GM18861 (cell line): ENCODE data around the gene NEUROG1.
"Not testable (repeated sequence)": the region's sequence is repeated elsewhere in the genome, so short reads cannot be mapped to it uniquely, and the experiment has no call there.

Experiments used
- ATAC-seq: cut with Tn5 transposase; IDR thresholded peaks from one replicate; pipeline ENCODE4 v1.9.1; 2021; ENCODE audit not compliant: unreplicated experiment

Gene NEUROG1

DNA sequence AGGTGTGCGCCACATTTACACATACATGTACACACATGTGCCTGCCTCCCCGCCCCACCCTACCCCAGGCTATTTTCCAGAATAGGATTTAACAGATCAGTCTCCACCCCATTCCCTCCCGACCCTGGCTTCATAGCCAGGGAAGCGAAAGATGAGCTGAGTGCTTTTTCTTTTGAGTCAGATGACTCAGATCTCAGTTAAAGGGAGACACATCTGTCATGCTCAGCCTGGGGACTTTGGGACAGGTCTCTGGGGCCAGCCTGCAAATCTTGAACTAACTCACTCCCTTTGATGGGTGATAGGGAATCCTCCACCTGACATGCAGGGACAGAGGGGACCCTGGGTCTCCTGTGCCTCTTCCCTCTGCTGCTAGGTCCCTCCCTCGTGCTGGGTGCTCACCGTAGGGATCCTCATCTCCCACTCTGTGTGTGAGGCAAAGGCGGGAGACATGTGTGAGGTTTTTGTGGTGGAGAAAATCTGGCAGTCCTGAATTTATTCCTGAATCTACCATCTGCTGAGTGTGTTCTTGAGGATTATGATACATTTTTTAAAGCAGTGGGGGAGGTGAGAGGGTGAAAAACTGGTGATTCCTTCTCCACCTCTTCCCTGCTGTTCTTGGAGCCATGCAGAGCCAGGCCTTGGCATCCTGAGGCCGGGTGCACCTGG, 37.7 kb downstream of the NEUROG1 start:
- no peak for ATAC-seq

DNA sequence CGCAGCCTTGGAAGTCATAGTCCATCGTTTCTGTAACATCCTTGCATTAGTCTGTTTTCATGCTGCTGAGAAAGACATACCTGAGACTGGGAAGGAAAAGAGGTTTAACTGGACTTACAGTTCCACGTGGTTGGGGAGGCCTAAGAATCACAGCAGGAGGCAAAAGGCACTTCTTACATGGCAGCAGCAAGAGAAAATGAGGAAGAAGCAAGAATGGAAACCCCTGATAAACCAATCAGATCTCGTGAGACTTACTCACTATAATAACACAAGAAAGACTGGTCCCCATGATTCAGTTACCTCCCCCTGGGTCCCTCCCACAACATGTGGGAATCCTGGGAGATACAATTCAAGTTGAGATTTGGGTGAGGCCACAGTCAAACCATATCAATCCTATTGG, 40.2 kb downstream of the NEUROG1 start:
- not testable (repeated sequence) for ATAC-seq

DNA sequence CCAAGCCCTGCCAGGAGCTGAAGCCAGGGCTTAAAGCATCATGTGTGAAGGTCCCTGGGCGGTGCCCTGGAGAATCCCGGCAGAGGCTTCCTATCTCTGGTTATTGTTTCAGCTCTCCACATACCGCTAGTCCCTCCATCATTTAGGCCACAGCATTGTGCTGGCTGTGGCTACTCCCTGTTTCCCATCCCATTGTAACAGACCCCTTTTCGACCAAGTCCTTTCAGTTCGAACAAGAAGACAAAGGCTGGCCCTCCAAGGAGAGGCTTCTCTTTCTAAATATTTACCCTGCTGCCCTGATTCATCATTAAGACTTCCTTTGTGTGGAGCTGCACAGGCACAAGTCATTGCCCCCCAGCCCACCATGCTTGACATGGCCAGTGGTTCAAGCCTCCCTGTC, 41.6 kb downstream of the NEUROG1 start:
- ATAC-seq = no peak

DNA sequence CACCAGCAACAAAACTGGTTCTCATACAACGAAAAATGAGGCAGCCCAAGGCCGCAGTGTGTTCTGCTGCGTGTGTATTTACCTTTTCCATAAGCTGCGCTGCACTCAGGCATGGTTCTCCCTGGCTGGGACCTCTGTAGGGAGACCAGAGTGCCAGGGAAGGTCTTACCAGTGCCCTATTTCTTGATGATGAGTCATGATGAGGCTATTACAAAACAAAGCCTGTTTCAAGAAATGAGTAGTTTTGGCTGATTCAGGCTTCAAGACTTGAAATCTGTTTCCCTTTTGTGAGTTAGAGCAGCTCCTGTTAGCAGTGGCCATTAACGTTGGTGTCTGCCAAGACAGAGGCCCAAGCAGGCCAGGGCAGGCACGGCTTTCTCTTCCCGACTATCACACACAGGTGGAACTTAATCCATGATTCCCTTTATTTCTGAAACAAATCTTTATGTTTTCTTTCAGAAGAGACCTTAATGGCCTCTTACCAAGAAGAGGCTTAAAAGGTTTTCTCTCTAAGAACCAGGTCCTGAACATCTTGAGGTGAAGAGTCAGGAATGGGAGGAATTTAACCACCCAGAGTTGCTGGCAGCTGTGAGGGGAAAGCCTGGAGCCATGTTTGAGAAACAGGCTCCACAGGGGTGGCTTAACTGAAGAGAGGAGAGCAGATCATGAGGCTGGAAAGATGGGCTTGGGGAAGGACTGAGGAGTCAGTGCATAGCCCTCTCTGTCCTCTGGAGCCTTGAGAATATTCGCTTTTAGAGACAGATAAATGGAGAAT, 42.2 kb downstream of the NEUROG1 start:
- ATAC-seq = no peak

DNA sequence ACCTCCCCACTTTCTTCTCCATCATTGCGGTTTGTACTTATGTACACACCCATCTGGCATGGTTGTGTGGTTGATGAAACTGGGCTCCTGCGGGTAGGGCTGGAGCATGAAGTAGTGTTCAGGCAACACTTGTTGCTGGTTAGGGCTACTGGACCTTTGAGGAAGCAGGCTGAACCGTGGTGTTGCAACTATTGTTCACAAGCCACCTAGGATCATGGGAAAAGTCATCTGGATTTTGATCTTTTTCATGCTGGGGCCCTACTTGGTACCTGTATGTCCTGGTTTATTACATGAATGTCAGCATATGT, 43.5 kb downstream of the NEUROG1 start:
- no peak for ATAC-seq

DNA sequence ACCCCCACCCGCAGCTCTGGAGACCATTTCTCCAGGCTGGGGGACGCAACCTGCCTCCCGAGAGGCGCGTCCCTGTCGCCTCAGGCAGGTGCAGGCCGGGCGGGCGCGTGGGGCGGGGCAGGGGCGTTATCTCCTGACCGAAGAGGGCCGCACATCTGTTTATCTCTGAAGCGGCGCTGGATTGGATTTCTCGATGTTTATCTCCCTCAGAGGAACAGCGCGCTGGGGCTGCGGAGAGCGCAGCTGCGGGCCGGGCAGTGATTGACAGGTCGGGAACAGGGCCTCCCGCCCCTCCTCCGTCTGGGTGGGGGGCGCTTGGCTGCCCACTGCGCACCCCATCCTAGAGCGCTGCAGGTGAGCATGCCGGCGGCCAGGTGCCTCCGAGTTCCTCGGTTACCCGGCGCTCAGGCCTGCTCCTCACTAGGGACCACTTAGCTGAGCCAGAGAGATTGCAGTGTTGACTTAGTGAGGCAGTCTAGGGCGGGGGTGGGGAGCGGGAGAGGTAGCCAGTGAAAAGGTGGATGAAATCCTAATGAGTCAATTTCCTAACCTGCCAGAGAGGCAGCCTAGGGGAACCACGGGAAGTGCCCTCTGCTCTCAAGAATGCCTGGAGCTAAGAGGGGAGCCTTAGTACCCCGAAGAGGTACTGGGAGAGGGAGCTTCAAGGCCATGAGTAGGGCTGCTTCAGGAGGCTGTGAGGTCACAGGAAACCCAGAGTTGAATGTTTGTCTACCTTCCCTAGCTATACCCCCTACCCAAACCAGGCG, 44.0 kb downstream of the NEUROG1 start:
- ATAC-seq = no peak

DNA sequence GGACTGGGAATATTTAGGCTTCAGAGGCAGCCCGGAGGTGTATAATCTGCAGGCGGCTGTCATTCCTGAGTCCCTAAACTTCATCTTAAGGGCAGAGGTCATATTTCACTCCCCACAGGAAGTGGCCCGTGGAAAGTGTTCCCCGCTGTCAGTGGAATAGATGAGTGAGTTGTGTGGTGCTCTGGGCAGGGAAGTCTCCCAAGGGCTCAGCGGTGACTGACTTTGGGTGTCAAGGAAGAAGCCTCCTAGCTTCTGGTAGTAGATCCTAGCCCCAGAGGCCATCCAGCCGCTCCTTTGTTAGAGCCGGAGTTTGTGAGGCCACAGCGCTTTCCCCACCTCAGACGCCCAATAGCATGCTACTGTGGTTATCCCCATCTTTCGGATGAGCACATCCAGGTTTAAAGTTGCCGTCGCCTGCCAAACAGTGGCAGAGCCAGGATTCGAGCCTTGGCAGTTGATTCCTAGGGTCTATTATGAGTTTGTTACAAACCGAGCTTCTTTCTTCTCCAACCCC, 44.7 kb downstream of the NEUROG1 start:
- no peak for ATAC-seq

DNA sequence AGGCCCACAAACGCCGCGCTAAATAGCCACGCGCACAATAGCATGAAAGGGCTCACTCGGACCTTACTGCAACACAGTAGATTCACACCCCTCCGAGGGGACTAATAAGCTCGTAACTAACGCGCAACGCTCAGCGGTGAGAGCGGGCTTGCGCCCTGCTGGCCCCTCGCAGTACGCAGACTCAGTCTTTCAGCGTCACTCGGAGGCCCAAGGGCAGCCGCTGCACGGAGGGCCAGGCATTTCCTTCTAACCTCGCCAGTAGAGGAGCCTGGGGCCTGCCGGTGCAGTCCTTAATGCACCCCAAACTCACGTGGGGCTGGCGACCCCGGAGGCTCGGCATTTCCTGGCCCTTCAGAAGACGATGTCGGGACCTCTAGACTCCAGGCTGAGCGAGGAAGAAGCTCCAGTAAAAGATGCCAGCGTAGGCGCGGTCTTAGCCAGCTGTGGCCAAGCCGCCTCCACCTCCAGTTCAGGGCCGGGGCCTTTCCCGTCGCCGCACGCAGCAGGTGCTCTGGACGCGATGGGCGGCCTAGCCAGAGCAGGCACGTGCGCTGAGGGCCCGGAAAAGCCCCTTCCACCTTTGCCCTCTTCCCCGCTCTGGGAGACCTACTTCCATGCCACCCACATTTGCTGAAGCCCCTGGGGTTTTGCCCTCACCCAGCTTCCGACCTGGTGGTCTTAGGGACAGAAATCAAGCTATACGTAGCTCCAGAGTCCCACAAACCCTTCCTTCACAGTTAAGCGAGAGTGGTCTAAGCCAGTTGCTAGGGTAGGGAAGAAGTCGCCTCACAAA, 45.3 kb downstream of the NEUROG1 start:
- no peak for ATAC-seq

DNA sequence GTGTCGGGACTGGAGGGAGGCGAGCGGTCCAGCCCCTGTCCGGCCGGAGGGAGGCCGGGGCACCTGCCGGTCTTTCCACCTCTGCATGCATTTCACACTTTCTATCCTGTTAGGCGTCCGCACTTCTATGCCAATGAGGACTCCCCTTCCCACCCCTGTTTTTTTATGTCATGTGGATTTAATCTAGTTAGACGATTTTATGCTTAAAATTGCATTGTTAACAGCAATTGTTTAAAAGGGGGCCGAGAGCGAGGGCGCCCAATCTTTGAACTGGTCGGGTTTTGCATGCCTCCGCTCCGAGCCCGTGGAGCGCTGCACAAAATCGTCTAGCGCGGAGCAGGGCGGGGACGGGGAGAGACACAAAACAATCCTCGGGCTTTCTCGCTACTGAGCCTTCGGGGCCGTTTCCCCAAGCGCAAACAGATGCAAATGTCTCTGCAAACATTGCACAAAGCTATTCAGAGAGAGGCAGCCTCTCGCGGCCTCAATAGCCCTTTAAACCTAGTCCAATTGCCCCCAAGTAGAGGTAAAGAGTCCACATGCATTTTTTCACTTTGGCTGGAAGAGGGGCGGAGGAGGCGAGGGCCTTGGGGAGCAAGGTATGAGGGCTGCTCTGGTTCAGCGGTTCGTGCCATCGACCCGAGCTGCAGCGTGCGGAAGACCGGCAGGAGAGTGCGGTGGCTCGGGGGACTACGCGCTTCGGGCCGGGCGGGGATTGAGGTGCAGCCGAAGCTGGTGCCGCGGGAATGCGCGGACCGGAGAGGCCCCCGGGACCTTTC, 46.1 kb downstream of the NEUROG1 start:
- no peak for ATAC-seq

DNA sequence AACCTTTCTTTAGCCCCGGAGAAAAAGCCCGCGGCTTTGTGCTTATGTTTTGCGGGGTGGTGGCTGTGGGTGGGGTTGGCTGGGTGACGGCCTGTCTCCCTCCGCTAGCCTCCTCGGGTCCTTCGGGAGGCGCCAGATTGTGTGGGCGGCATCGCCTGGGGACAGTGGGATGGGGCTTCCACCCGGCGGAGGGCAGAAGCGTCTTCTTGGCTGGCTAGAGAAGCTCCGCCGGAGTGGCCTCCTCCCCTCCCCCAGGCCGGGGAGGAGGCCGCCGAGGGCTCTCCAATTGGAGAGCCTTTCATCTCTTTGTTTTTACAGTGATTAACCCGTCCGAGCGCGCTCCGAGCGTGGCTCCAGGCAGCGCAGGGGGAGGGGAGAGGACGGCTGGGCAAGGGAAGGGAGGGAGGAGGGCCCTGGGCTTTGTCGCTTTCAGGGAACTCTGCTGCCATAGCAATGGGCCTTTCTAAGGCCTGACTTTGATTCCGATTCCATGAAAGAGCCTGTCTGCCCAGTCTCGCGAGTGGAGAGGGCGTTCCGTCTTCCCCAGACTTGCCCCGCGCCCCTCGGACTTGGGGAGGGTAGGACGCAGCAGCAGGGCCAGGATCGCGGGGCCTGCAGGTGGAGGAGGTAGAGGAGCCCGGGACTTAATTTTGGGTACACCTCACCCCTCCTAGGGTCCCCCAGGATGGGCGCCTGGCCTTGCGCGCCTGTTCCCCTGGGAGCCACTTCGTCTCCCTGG, 46.9 kb downstream of the NEUROG1 start:
- no peak for ATAC-seq

DNA sequence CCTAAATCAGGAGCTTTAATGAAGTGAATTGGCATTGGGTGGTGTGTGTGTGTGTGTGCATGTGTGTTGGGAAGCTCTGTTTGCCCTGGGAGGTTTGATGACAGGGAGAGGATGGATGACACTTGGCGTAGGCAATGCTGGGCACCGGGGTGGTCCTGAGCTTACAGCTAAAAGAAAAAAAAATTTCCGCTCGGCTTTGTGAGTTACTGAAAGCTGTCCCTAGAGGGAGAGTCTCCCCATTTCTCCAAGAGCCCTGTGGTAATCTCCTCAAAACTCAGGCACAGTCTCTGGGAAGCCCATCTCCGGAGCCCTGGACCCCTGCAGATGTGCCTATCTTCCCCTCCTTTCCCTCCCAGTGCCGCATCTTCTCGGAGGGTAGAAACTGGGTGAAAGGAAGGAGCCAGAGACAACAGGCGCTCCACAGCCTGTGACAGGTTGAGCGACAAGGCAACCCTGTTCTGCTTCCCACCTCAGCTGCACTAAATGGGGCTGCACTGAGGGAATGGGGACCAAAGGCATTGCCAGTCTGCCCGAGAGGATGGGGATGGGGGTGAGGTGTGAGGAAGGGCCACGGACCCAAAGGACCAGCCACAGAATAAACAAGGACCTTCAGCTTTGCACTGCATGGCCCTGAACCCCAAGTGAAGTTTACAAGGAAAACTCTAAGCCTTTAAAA, 47.8 kb downstream of the NEUROG1 start:
- no peak for ATAC-seq

DNA sequence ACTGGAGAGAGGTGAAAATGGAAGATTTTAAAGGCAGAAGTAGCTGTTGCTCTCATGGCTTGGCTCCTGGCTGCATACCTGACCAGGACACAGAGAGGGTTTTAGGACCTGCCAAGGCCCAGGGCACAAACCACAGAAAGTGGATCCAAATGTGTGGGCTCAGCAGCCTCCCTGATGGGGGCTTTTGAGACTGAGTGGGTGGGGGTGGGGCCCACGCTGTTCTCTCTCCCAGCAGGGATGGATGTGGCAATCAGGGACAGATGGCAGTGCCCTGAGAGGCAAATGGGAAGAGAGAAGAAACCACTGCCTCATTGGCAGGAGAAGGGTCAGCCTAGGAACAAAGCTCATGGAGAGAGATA, 48.7 kb downstream of the NEUROG1 start:
- ATAC-seq = no peak

DNA sequence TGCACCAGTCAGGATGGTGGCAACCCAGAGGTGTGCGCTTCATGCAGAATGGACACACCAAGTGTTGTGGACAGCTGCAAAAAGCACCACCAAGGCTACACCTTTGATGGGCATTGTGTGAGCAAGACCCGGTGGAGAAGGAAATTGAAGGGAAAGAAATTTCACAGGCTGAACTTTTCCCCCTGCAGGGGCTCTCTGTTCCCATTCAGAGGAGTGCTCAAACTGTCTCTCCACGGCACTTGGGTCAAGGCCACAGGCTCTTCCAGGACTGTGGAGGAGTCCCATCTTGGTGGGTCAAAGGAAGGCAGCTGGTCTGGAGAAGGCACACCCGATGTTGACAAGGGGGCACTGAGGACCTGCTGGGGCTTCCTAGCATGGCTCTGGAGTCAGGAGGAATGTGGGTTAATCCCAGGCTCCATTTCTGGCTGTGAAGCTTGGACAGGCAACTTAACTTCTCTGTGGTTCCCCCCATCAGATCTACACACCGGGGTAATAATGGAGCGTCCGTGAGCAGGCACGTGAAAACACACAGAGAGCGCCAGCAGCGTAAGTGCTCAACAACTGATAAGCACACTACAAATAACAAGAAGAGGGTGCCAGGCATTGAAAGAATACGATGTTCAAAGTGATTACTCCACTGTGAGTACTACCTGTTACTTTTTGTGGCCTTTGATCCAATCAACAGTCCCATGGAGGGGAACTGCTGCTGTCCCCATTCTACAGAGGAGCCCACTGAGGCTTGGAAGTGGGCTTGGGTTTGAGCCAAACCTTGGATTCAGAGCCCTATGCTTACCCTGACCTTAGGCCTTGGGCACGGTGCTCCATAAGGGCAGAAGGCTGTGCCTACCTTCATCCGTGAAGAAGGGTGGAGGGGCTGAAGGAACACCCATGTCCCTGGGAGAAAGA, 49.4 kb downstream of the NEUROG1 start:
- no peak for ATAC-seq

DNA sequence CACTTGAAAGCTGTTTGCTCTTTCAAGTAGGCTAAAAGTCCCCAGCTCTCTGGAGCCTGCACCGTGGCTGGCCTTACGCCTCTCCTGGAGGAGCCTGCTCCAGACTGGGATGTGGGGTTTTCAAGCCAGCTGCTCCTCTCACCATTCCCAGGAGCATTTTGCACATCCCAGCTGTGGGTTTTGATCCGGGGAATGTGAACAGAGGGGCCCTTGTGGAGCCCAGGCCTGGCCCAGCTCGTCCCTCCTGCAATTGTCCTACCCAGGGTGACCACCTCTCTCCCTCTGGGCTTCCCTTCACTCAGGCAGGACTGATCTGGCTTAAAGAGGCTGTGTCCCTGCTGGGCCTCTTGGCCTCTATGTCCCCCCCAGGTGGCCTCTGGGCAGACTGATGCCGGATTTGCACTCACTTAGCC, 51.1 kb downstream of the NEUROG1 start:
- no peak for ATAC-seq
